Heart left ventricle (tissue), 16 donors: ENCODE results near the gene TMEM135. TPM values are rescaled to one million over a fixed set of nuclear protein-coding genes. Genes with fewer than 3 reads are reported as not detected.
"Not testable (repeated sequence)": the region's sequence is repeated elsewhere in the genome, so short reads cannot be mapped to it uniquely, and the experiment has no call there.

Source experiments
- ATAC-seq, 4 donors: fragments of 200-7000 bp; cut with Tn5 transposase; one replicate each; pipeline ENCODE4 v1.9.1; 2020 to 2022; ENCODE audit warnings: moderate library complexity in 4 of 4, mild to moderate bottlenecking in 3 of 4, moderate number of reproducible peaks in 1 of 4
- DNase-seq, 5 donors: peaks; one replicate each; pipeline ENCODE4 v3.0.0-alpha.2; 2020
- H3K27ac ChIP-seq, 12 donors: fragments of 200-600 bp; sonication (generic) in 4 of 12; one replicate each; pipeline versions ENCODE4 v1.5.0 to v1.8.0; 2016 to 2022; ENCODE audit warnings: mild to moderate bottlenecking in 2 of 12
- H3K27me3 ChIP-seq, 9 donors: fragments of 200-600 bp; sonication (generic) in 2 of 9; one replicate each; pipeline versions ENCODE4 v1.5.1 to v1.8.0; 2016 to 2022; ENCODE audit warnings: mild to moderate bottlenecking in 3 of 9
- H3K36me3 ChIP-seq, 9 donors: fragments of 200-600 bp; sonication (generic) in 2 of 9; one replicate each; pipeline versions ENCODE4 v1.5.0 to v1.8.0; 2018 to 2022; ENCODE audit warnings: mild to moderate bottlenecking in 2 of 9
- H3K4me1 ChIP-seq, 12 donors: fragments of 200-600 bp; sonication (generic) in 4 of 12; one replicate each; pipeline versions ENCODE4 v1.5.0 to v1.8.0; 2016 to 2022; ENCODE audit warnings: mild to moderate bottlenecking in 3 of 12
- H3K4me3 ChIP-seq, 12 donors: fragments of 200-600 bp; sonication (generic) in 4 of 12; one replicate each; pipeline versions ENCODE4 v1.5.0 to v1.8.0; 2017 to 2022; ENCODE audit warnings: mild to moderate bottlenecking in 9 of 12, moderate library complexity in 4 of 12
- H3K9me3 ChIP-seq, 12 donors: fragments of 200-600 bp; sonication (generic) in 4 of 12; one replicate each; pipeline versions ENCODE4 v1.5.0 to v1.8.0; 2016 to 2022; ENCODE audit warnings: mild to moderate bottlenecking in 1 of 12
- CTCF ChIP-seq, 12 donors: fragments of 200-600 bp; sonication (generic) in 4 of 12; IDR thresholded peaks; one replicate each; pipeline versions ENCODE4 v1.5.0 to v1.8.0; 2018 to 2022; ENCODE audit warnings: antibody characterized with exemption in 12 of 12, mild to moderate bottlenecking in 5 of 12
- POLR2A ChIP-seq, 2 donors: fragments of 450-650 bp; IDR thresholded peaks; one replicate each; pipeline ENCODE4 v1.6.1; 2017; ENCODE audit warnings: antibody characterized with exemption in 2 of 2, mild to moderate bottlenecking in 2 of 2, moderate library complexity in 2 of 2
- WGBS, 4 donors: extraction: QIAGEN DNeasy Blood & Tissue Kit in 2 of 4; methylation state at CpG; one replicate each; pipeline versions ENCODE4 v1.1.5 to v1.1.7; 2013 to 2018; 5-methylcytosine and 5-hydroxymethylcytosine counted together
- intact Hi-C, 10 donors: fragments of 100-400 bp; cut with DNase I; formaldehyde crosslinking; loops; one replicate each; pipeline versions ENCODE4 v1.11.1 to v1.14.2; 2022
- polyA plus RNA-seq, 2 donors: library from polyadenylated mRNA; stranded (reverse); fragments of 200-250 nt; gene quantifications; one replicate each; pipeline ENCODE4 v1.2.3, GENCODE V29; 2013
- total RNA-seq, 9 donors: library from RNA; depleted of rRNA in 2 of 9; stranded (reverse); fragments of >200 nt in 2 of 9; fragmentation: NEBNext Ultra II Directional in 3 of 9; extraction: Animal tissue kit (Norgen Biotek cat#: 25700) in 3 of 9; gene quantifications; one replicate each; pipeline versions ENCODE4 v1.1.0 to v1.2.4, GENCODE V29; 2016 to 2023
- donor health status: ischemic (EF 13 %, LVEDD 7.1; RV severe dilation, severe dysfunction).
- donor health status: healthy with polysubstance abuse.
- donor health status: DM: no; HTN: yes; CAD: no.
- donor health status: DM: no; HTN: no; CAD: no.
- donor health status: ischemic (EF 25% LVEDD 6.9; RV normal size, moderate dysfunction).
- donor health status: ischemic (EF 25% LVEDD 5.7; RV mildly dilated, moderate dysfunction).
- donor health status: healthy.
- donor health status: DM: yes; HTN: yes; CAD: no.
- donor health status: ischemic (EF 35%, LVEDD 5.7; RV mildly dilated, moderate dysfunction).
- donor health status: nonischemic (EF 11% LVEDD 7.7; RV severe dilation, severe dysfunction).
- donor health status: DM: yes; HTN: yes; CAD: no.
- donor health status: PGD.
- donor health status: ischemic (EF 29% LVEDD 5.4; RV normal size, mild dysfunction).
- donor health status: nonischemic (EF 23%, LVEDD 6.1; RV moderate dilation, normal function).

TMEM135 gene
- total and polyA plus RNA-seq, 11 donors: 3.9 to 22.7 (median 14.7) TPM

DNA sequence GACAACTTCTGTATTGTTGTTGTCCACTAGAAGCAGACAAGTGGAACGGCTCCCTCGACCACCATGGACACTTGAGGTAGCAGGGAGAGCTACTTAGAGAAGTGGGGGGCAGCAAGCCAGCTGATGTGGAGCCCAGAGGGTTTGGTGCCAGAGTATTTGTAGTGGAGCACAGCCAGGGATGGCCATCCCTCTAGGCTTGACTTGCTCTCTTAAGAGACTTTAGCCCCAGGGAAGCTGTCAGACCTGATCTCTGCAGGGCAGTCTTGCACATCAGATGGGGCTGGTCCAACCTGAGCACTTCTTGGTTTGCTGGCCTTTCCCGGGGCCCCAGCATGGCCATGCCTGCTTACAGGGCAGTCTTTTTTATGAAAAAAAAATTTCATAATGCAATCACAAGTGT is 15.0 kb upstream of the TMEM135 start:
- ATAC-seq: no peak
- no peaks in the 10 kb centered on the region for H3K36me3 ChIP-seq
- no peak for DNase-seq
- peaks cover 0 to 9% (median 2%) of the 10 kb centered on the region in 12 donors for H3K9me3 ChIP-seq
- peaks cover 0 to 22% (median 13%) of the 10 kb centered on the region in 12 donors for H3K4me1 ChIP-seq
- intact Hi-C loops: no loop called here
- no peak overlapping the region for H3K4me3 ChIP-seq
- TF ChIP-seq POLR2A (IDR thresholded peaks at IDR 0.05) (no peak), CTCF (IDR thresholded peaks at IDR 0.05) (no peak)
- WGBS, 4 donors: 60 to 79% (median 69%) methylated on average over 3 of the region's 3 CpGs
- no peaks in the 10 kb centered on the region for H3K27me3 ChIP-seq
- H3K27ac ChIP-seq: no peak overlapping the region

DNA sequence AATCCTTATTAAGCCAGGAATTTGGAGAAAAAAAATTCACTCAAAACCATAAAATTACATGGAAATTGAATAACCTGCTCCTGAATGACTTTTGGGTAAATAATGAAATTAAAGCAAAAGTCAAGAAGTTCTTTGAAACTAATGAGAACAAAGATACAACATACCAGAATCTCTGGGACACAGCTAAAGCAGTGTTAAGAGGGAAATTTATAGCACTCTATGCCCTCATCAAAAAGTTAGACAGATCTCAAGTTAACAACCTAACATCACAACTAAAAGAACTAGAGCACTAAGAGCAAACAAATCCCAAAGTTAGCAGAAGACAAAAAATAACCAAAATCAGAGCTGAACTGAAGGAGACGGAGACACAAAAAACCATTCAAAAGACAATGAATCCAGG is 11.3 kb upstream of the TMEM135 start:
- WGBS, 4 donors: 97 to 98% (median 97%) methylated on average over 1 of the region's 1 CpG
- H3K9me3 ChIP-seq, H3K4me1 ChIP-seq, ATAC-seq, DNase-seq, H3K27ac ChIP-seq, intact Hi-C loops, H3K27me3 ChIP-seq, H3K36me3 ChIP-seq, H3K4me3 ChIP-seq: not testable (repeated sequence)

- DNase-seq (no peak), ATAC-seq (no peak)
- 68 to 81% (median 68%) methylated on average over 5 of the region's 5 CpGs for WGBS, 4 donors
- intact Hi-C loops: loop anchor here in 1 of 10 donors (10.0 kb wide), 1 partner anchor 86 kb away; no protein-coding TSS in a partner anchor
- Histone ChIP-seq H3K9me3 (peaks cover 0 to 9% (median 2%) of the 10 kb centered on the region in 12 donors), H3K27ac (no peak overlapping the region), H3K27me3 (no peaks in the 10 kb centered on the region), H3K4me1 (no peaks in the 10 kb centered on the region), H3K36me3 (no peaks in the 10 kb centered on the region), H3K4me3 (no peak overlapping the region)
- no peak for TF ChIP-seq CTCF (IDR thresholded peaks at IDR 0.05)
Observed at GRCh38 chr11:87030458-87031054, 7.2 kb upstream of the TMEM135 start.

- peaks cover 0 to 6% (median 2%) of the 10 kb centered on the region in 12 donors for H3K4me1 ChIP-seq
- no peak for TF ChIP-seq CTCF (IDR thresholded peaks at IDR 0.05)
- TF ChIP-seq POLR2A (IDR thresholded peaks at IDR 0.05): no peak
- DNase-seq: no peak
- no peak for ATAC-seq
- H3K4me3 ChIP-seq: no peak overlapping the region
- no peak overlapping the region for H3K27ac ChIP-seq
- intact Hi-C loops: loop anchor here in 1 of 10 donors (10.0 kb wide), 1 partner anchor 87 kb away; no protein-coding TSS in a partner anchor
- H3K27me3 ChIP-seq: no peaks in the 10 kb centered on the region
- WGBS, 4 donors: 84 to 87% (median 84%) methylated on average over 3 of the region's 3 CpGs
- H3K36me3 ChIP-seq: no peaks in the 10 kb centered on the region
- peaks cover 0 to 2% (median 0%) of the 10 kb centered on the region in 12 donors for H3K9me3 ChIP-seq
Observed at GRCh38 chr11:87031433-87032170, 6.1 kb upstream of the TMEM135 start.
